ENCODE data around the gene HINFP. TPM values are rescaled to one million over a fixed set of nuclear protein-coding genes. Genes with fewer than 3 reads are reported as not detected.

HINFP gene
- total and polyA plus RNA-seq, 2 of the 8 experiments (the other 6 are each of a cell fraction or from before 2014, with no cell fraction given) = 35.0 to 37.3 TPM

DNA sequence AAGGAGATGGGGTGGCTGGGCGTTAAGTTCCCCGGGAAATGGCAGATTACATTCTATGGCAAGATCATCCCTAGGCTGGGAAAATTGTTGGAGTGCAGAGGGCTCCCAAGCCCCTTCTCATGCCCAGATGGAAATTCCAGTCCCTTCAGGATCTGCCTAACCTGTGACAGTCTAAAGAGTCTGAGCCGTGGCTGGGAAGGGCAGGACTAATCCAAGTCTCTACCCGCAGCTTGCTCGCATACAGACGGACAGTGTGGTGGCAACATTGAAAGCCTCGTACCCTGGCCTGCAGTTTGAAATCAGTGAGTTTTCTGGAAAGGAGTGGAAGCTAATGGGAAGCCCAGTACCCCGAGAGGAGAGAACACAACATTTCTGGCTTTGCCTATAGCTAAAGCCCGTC lies 33.0 kb upstream of the HINFP start (continued):
- TF ChIP-seq ZNF274 (IDR thresholded peaks at IDR 0.05; ENCODE audit: borderline replicate concordance, extremely low read depth, low read length) = no peak
- no peak for TF ChIP-seq CHD1 (IDR thresholded peaks at IDR 0.05; ENCODE audit: low read depth, low read length)
- no peak for TF ChIP-seq TCF12 (IDR thresholded peaks at IDR 0.05; ENCODE audit: low read depth, low read length)
- no peak for TF ChIP-seq TAF7 (optimal IDR thresholded peaks at IDR 0.05; ENCODE audit: borderline replicate concordance, low read depth, low read length)

Data from H1 (cell line).